ENCODE data around the gene MTHFD1L. TPM values are rescaled to one million over a fixed set of nuclear protein-coding genes. Genes with fewer than 3 reads are reported as not detected.

The MTHFD1L gene
- total and polyA plus RNA-seq, 9 of the 15 experiments (the other 6 are each of a cell fraction or from before 2014, with no cell fraction given), result 20.9 to 128 (median 61.0) TPM

DNA sequence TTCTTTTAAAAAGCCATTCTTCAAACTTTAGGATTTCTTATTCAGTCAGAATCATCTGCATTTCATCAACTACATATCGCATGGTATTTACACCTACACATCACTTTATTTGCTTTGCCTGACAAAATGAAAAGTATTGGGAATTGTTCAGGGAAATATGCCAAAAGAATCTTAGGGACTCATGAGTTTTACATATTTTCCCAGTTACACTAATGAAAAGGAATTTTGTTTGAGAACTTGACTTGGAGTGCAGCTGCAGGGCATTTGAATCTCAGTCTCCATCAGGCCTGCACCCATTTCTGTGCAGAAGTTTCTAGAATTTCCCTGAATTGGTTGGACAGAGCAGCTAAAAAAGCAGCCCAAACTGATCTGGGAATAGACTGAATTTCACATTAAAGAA lies 65.3 kb downstream of the MTHFD1L start:
- Histone ChIP-seq H3K27ac (ENCODE audit: extremely low read depth, low read depth, low read length) (no peak overlapping the region), H3K27me3 (ENCODE audit: control insufficient read depth in 2 of 2, insufficient read depth in 2 of 2, low read length in 2 of 2) (no peaks in the 10 kb centered on the region), H3K9me3 (replicated peaks; ENCODE audit: control insufficient read depth, insufficient read depth, low read depth, low read length) (no peaks in the 10 kb centered on the region), H3K9me1 (ENCODE audit: control insufficient read depth, insufficient read depth, low read length) (no peaks in the 10 kb centered on the region), H3K9ac (ENCODE audit: insufficient read depth in 1 of 2, low read depth in 2 of 2, low read length in 2 of 2) (no peak overlapping the region), H3K36me3 (ENCODE audit: control insufficient read depth, insufficient read depth, low read length) (peaks cover 61% of the 10 kb centered on the region), H3K4me1 (replicated peaks in 1 of 2; ENCODE audit: control insufficient read depth in 2 of 2, insufficient read depth in 2 of 2, low read length in 2 of 2) (no peaks in the 10 kb centered on the region), H3K4me3 (no peak overlapping the region), H4K20me1 (replicated peaks; ENCODE audit: control insufficient read depth, insufficient read depth, low read length) (no peaks in the 10 kb centered on the region), H2AFZ (ENCODE audit: low read depth, low read length) (no peak overlapping the region), H3K79me2 (ENCODE audit: control insufficient read depth, insufficient read depth, low read length) (no peaks in the 10 kb centered on the region), H3K4me2 (ENCODE audit: insufficient read depth, low read length) (no peak overlapping the region)
- no peak for FAIRE-seq
- no TSS peak for BruUV-seq (replicated peaks)
- no peak for DNase-seq (ENCODE audit: extremely low read depth in 1 of 4, low spot score in 3 of 4)
- CTCF ChIA-PET (ENCODE audit: low intra/inter-chr PET ratio), result no interaction called here
- POLR2A ChIA-PET, result interaction anchor here (1.0 kb wide), 1 partner anchor 9 kb away, joined by 4 read pairs; no protein-coding TSS in a partner anchor
- WGBS (ENCODE audit: insufficient coverage, low coverage, missing lambda C conversion rate), result 95% methylated on average over 1 of the region's 1 CpG
- intact Hi-C loops (cut with micrococcal nuclease), result no loop called here
- no peak for TF ChIP-seq XRCC4 (IDR thresholded peaks at IDR 0.05; ENCODE audit: extremely low read depth, insufficient read depth, insufficient read length)
- TF ChIP-seq POLR2A (conservative IDR thresholded peaks at IDR 0.05), result no peak
- TF ChIP-seq SNRNP70 (optimal IDR thresholded peaks at IDR 0.05; ENCODE audit: low read depth, low read length), result no peak
- TF ChIP-seq ZNF354B (CRISPR knock-in tag; IDR thresholded peaks at IDR 0.05), result no peak
- TF ChIP-seq ZFX (CRISPR knock-in tag; IDR thresholded peaks at IDR 0.05), result no peak
- no peak for TF ChIP-seq PCBP1 (IDR thresholded peaks at IDR 0.05; ENCODE audit: low read depth, low read length, poor library complexity, severe bottlenecking)
- in situ Hi-C loops (cut with MboI), result no loop called here
- ATAC-seq, result no peak

DNA sequence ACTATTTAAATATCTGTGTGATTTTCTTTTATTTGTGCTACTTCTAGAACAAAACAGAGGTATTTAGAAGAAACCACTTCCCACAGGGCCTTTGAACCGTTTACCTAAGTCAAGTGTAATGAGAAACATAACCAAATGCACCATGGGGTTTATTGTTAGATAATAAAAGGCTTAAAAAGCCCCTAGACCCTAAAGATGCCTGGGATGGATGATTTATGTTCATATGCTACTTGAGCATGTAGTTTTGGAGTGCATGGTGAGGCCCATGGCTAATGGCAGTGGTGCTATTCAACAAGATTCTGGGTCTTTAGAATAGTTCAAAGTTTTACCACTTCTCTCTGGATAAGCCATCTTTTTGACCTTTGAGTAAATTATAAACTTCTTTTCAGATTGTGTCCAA lies 65.9 kb downstream of the MTHFD1L start:
- ATAC-seq, result no peak
- TF ChIP-seq ZNF408 (CRISPR knock-in tag; IDR thresholded peaks at IDR 0.05; ENCODE audit: low read depth) (no peak), ZNF583 (CRISPR knock-in tag; IDR thresholded peaks at IDR 0.05) (no peak), GATA2 (CRISPR knock-in tag; IDR thresholded peaks at IDR 0.05) (no peak), ZNF668 (CRISPR knock-in tag; IDR thresholded peaks at IDR 0.05) (no peak), CREB1 (IDR thresholded peaks at IDR 0.05) (no peak), CREB1 (CRISPR knock-in tag; IDR thresholded peaks at IDR 0.05) (no peak)
- TF ChIP-seq, protein P1, sequence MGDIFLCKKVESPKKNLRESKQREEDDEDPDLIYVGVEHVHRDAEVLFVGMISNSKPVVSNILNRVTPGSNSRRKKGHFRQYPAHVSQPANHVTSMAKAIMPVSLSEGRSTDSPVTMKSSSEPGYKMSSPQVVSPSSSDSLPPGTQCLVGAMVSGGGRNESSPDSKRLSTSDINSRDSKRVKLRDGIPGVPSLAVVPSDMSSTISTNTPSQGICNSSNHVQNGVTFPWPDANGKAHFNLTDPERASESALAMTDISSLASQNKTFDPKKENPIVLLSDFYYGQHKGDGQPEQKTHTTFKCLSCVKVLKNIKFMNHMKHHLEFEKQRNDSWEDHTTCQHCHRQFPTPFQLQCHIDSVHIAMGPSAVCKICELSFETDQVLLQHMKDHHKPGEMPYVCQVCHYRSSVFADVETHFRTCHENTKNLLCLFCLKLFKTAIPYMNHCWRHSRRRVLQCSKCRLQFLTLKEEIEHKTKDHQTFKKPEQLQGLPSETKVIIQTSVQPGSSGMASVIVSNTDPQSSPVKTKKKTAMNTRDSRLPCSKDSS (IDR thresholded peaks at IDR 0.05; ENCODE audit: low read depth, partially characterized antibody), result no peak
- TF ChIP-seq, protein P2, sequence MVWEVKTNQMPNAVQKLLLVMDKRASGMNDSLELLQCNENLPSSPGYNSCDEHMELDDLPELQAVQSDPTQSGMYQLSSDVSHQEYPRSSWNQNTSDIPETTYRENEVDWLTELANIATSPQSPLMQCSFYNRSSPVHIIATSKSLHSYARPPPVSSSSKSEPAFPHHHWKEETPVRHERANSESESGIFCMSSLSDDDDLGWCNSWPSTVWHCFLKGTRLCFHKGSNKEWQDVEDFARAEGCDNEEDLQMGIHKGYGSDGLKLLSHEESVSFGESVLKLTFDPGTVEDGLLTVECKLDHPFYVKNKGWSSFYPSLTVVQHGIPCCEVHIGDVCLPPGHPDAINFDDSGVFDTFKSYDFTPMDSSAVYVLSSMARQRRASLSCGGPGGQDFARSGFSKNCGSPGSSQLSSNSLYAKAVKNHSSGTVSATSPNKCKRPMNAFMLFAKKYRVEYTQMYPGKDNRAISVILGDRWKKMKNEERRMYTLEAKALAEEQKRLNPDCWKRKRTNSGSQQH (CRISPR knock-in tag; IDR thresholded peaks at IDR 0.05), result no peak

More for the DNA sequence above, 65.9 kb downstream of the MTHFD1L start:
- FAIRE-seq (no peak), DNase-seq (ENCODE audit: extremely low read depth in 1 of 4, low spot score in 3 of 4) (no peak)
- POLR2A ChIA-PET, result interaction anchor here (1.0 kb wide), 1 partner anchor 10 kb away, joined by 4 read pairs; no protein-coding TSS in a partner anchor
- H3K27ac ChIP-seq (ENCODE audit: extremely low read depth, low read depth, low read length), result no peak overlapping the region
- no TSS peak for BruUV-seq (replicated peaks)
- H3K9ac ChIP-seq (ENCODE audit: insufficient read depth in 1 of 2, low read depth in 2 of 2, low read length in 2 of 2), result no peak overlapping the region
- no peaks in the 10 kb centered on the region for H3K9me1 ChIP-seq (ENCODE audit: control insufficient read depth, insufficient read depth, low read length)
- in situ Hi-C loops (cut with MboI) (no loop called here), intact Hi-C loops (cut with micrococcal nuclease) (no loop called here)
- no peaks in the 10 kb centered on the region for H3K4me1 ChIP-seq (replicated peaks in 1 of 2; ENCODE audit: control insufficient read depth in 2 of 2, insufficient read depth in 2 of 2, low read length in 2 of 2)
- 58% methylated on average over 1 of the region's 1 CpG for WGBS (ENCODE audit: insufficient coverage, low coverage, missing lambda C conversion rate)
- no peaks in the 10 kb centered on the region for H3K9me3 ChIP-seq (replicated peaks; ENCODE audit: control insufficient read depth, insufficient read depth, low read depth, low read length)
- no peak overlapping the region for H3K4me3 ChIP-seq
- H3K36me3 ChIP-seq (ENCODE audit: control insufficient read depth, insufficient read depth, low read length), result peaks cover 60% of the 10 kb centered on the region
- no peaks in the 10 kb centered on the region for H3K27me3 ChIP-seq (ENCODE audit: control insufficient read depth in 2 of 2, insufficient read depth in 2 of 2, low read length in 2 of 2)
- CTCF ChIA-PET (ENCODE audit: low intra/inter-chr PET ratio), result no interaction called here
- no peaks in the 10 kb centered on the region for H3K79me2 ChIP-seq (ENCODE audit: control insufficient read depth, insufficient read depth, low read length)
- no peaks in the 10 kb centered on the region for H4K20me1 ChIP-seq (replicated peaks; ENCODE audit: control insufficient read depth, insufficient read depth, low read length)
- no peak overlapping the region for H2AFZ ChIP-seq (ENCODE audit: low read depth, low read length)
- no peak overlapping the region for H3K4me2 ChIP-seq (ENCODE audit: insufficient read depth, low read length)

Measured in K562 (cell line).